GM12878 (cell line): ENCODE data around the gene CPSF4. TPM values are rescaled to one million over a fixed set of nuclear protein-coding genes. Genes with fewer than 3 reads are reported as not detected.

Experiments used
- CHD2 ChIP-seq: IDR thresholded peaks from 2 replicates; pipeline ENCODE4 v1.6.1; 2011; ENCODE audit warnings: low read depth, low read length, improper control_type of control experiment, borderline replicate concordance
- CTCF ChIP-seq, 3 experiments: IDR thresholded peaks in 2 of 3; conservative IDR thresholded peaks in 1 of 3; 2 replicates each; pipeline ENCODE4 v1.5.1; 2011; ENCODE audit warnings: low read depth in 3 of 3, low read length in 3 of 3, mild to moderate bottlenecking in 3 of 3, control low read depth in 2 of 3, moderate library complexity in 2 of 3, inconsistent platforms in 1 of 3, mixed read lengths in 1 of 3; ENCODE audit not compliant: control insufficient read depth in 2 of 3, insufficient read depth in 1 of 3; ENCODE audit errors: extremely low read depth in 1 of 3
- FOXK2 ChIP-seq: fragments of 450-650 bp; IDR thresholded peaks from 2 replicates; pipeline ENCODE4 v1.6.1; 2017; ENCODE audit warnings: mild to moderate bottlenecking, moderate library complexity
- HCFC1 ChIP-seq: fragments of 150-350 bp; IDR thresholded peaks from 2 replicates; pipeline ENCODE4 v1.6.1; 2014; ENCODE audit warnings: low read length
- MAX ChIP-seq: IDR thresholded peaks from 2 replicates; pipeline ENCODE4 v1.6.1; 2012; ENCODE audit warnings: low read depth, low read length, improper control_type of control experiment
- SMARCA5 ChIP-seq: fragments of 450-650 bp; IDR thresholded peaks from 2 replicates; pipeline ENCODE4 v1.6.1; 2017; ENCODE audit warnings: mild to moderate bottlenecking
- polyA plus RNA-seq, 11 experiments: library from polyadenylated mRNA; depleted of rRNA in 4 of 11; unstranded in 6 of 11; stranded (reverse) in 5 of 11; fragments of >200 nt; fragmentation: Nextera tagmentation in 4 of 11; fragmentation: Illumina TruSeq in 1 of 11; extraction: Ambion mirVana in 4 of 11; extraction: Trizol in 1 of 11; gene quantifications; 1 replicate in 1 of 11; 2 replicates in 10 of 11; pipeline versions ENCODE4 v1.2.1 to v1.2.3, GENCODE V29; 2011 to 2016; ENCODE audit warnings: inconsistent platforms in 2 of 11, missing spikeins in 2 of 11, low read depth in 1 of 11
- total RNA-seq, 4 experiments: library from RNA; depleted of rRNA in 3 of 4; stranded (reverse); fragments of >200 nt in 3 of 4; fragmentation: Illumina TruSeq in 1 of 4; extraction: Trizol in 1 of 4; gene quantifications; 2 replicates each; pipeline versions ENCODE4 v1.2.1 to v1.2.3, GENCODE V29; 2013 to 2021
- TF ChIP-seq, protein P1 (sequence below): fragments of 450-650 bp; formaldehyde crosslinking; IDR thresholded peaks from 2 replicates; pipeline ENCODE4 v1.4.0; 2020; ENCODE audit warnings: mild to moderate bottlenecking, moderate library complexity

Gene CPSF4
- total and polyA plus RNA-seq, 10 of the 15 experiments (the other 5 are each of a cell fraction or from before 2014, with no cell fraction given) = 13.6 to 70.1 (median 45.0) TPM

GRCh38 chr7:99504603-99505323 lies 66.0 kb downstream of the CPSF4 start, which contains the start of gene ZKSCAN5 (continued):
- TF ChIP-seq FOXK2 (peak; percentile 39; the same call in 1 of the 2 replicates), HCFC1 (peak; percentile 90), MAX (peak; percentile 50; the same call in 1 of the 2 replicates), CHD2 (peak; percentile 94; the same call in 1 of the 2 replicates), SMARCA5 (no peak), CTCF (IDR thresholded peaks at IDR 0.05 in 2 of 3, conservative IDR thresholded peaks at IDR 0.05 in 1 of 3; ENCODE audit: control insufficient read depth in 2 of 3, extremely low read depth in 1 of 3, insufficient read depth in 1 of 3, low read depth in 3 of 3, low read length in 3 of 3) (no peak; a peak in 1 of 6 replicates)
- TF ChIP-seq, protein P1, sequence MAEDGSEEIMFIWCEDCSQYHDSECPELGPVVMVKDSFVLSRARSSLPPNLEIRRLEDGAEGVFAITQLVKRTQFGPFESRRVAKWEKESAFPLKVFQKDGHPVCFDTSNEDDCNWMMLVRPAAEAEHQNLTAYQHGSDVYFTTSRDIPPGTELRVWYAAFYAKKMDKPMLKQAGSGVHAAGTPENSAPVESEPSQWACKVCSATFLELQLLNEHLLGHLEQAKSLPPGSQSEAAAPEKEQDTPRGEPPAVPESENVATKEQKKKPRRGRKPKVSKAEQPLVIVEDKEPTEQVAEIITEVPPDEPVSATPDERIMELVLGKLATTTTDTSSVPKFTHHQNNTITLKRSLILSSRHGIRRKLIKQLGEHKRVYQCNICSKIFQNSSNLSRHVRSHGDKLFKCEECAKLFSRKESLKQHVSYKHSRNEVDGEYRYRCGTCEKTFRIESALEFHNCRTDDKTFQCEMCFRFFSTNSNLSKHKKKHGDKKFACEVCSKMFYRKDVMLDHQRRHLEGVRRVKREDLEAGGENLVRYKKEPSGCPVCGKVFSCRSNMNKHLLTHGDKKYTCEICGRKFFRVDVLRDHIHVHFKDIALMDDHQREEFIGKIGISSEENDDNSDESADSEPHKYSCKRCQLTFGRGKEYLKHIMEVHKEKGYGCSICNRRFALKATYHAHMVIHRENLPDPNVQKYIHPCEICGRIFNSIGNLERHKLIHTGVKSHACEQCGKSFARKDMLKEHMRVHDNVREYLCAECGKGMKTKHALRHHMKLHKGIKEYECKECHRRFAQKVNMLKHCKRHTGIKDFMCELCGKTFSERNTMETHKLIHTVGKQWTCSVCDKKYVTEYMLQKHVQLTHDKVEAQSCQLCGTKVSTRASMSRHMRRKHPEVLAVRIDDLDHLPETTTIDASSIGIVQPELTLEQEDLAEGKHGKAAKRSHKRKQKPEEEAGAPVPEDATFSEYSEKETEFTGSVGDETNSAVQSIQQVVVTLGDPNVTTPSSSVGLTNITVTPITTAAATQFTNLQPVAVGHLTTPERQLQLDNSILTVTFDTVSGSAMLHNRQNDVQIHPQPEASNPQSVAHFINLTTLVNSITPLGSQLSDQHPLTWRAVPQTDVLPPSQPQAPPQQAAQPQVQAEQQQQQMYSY (CRISPR knock-in tag) = no peak
